Measurements from ENCODE around the gene RPS10.
"Not testable (repeated sequence)": the region's sequence is repeated elsewhere in the genome, so short reads cannot be mapped to it uniquely, and the experiment has no call there.

Gene RPS10

GRCh38 chr6:34447386-34447785, 21.5 kb upstream of the RPS10 start:
- DNase-seq = no peak

- DNase-seq = no peak
These were observed 19.5 kb upstream of the RPS10 start for GRCh38 chr6:34445313-34445860.

GRCh38 chr6:34441526-34441925, 15.7 kb upstream of the RPS10 start:
- DNase-seq = no peak

GRCh38 chr6:34439442-34439841, 13.6 kb upstream of the RPS10 start:
- DNase-seq = no peak

DNA sequence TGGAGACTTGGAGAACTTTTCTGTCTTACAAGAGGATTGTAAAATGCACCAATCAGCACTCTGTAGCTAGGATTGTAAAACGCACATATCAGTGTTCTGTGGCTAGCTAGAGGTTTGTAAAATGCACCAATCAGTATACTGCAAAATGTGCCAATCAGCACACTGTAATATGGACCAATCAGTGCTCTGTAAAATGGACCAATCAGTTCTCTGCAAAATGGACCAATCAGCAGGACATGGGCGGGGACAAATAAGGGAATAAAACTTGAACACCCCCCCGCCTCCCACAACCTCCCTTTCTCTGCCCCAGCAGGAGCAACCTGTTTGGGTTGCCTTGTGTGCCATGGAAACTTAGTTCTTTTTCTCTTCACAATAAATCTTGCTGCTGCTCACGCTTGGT, 12.8 kb upstream of the RPS10 start:
- DNase-seq = peak; percentile 21

- no peak for DNase-seq
These were observed 11.7 kb upstream of the RPS10 start for GRCh38 chr6:34437644-34437970.

DNA sequence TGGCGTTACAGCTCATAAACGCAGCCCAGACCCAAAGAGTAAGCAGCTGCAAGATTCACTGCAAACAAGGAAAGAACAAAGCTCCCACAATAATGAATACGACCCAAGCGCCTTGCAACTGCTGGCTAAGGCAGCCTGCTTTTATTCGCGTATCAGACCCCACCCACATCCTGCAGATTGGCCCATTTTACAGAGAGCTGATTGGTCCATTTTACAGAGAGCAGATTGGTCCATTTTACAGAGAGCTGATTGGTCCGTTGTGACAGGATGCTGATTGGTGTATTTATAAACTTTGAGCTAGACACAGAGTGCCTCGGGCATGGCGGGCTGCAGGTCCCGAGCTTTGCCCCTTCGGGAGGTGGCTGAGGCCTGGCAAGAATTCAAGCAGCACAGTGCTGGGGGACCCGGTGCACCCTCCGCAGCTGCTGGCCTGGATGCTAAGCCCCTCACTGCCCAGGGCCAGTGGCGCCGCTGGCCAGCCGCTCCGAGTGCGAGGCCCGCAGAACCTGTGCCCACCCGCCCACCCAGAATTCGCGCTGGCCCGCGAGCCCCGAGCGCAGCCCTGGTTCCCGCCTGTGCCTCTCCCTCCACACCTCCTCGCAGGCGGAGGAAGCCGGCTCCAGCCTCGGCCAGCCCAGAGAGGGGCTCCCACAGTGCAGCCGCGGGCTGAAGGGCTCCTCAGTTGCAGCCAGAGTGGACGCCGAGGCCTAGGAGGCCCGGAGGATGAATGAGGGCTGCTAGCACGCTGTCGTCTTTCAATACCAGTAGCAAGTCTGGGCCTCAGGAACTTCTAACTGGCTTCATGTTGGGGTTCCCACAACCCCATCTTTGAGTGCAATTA, 11.2 kb upstream of the RPS10 start:
- DNase-seq = no peak

DNA sequence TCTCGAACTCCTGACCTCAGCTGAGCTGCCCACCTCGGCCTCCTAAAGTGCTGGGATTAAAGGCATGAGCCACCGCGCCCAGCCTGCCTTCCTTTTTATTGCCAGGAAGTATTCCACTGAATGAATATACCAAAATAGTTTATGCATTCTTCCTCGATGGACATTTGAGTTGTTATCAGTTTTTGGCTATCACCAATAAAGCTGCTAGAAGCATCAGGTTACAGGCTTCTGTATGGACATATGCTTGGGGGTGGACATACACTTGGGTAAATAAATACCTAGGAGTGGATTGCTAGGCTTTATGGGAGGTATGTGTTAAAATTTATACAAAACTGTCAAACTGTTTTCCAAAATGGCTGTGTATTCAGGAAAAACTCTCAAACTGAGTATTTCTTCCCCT, 10.0 kb upstream of the RPS10 start:
- no peak for DNase-seq

- no peak for DNase-seq
These were observed 754 bp downstream of the RPS10 start for GRCh38 chr6:34425132-34425497.

DNA sequence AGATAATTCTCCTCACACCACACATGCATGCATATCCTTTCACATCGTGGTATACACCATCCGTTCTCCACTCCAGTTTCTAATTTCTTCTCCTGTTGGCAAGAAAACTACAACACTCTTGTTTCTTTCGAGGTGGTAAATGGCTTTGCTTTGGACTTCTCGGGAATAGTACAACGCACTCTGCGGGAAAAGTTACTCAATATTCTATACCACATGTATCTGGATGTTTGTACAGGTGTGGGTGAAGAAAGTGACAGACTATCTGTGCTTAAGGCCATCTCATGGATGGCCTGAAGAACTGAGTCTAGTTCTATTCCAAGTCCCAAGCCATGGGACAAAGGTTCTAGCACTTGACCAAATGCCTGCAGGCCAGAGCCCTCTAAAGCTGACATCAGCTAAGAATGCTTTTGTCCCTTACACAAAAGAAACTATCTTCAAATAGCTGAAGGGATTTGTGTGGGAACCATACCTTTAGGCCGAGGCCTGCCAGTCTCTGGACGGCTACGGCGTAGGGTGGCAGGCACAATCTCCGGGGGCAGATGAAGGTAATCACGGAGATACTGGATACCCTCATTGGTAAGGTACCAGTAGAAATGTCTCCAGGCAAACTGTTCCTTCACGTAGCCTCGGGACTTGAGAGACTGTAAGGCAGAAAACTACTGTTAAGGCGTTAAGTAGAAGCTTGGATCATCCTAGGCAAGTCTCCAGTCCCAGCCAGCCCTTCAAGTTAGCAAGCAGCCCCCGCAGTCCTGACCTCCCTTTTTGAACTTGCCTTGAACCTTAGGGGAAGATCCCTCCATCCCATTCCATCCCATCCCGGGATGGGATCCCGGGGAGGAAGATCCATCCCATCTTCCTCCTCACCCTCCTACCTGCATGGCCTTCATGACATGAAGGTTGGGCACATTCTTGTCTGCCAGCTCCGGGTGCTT, 1.4 kb downstream of the RPS10 start:
- no peak for DNase-seq

GRCh38 chr6:34423254-34423653, 2.6 kb downstream of the RPS10 start:
- no peak for DNase-seq

DNA sequence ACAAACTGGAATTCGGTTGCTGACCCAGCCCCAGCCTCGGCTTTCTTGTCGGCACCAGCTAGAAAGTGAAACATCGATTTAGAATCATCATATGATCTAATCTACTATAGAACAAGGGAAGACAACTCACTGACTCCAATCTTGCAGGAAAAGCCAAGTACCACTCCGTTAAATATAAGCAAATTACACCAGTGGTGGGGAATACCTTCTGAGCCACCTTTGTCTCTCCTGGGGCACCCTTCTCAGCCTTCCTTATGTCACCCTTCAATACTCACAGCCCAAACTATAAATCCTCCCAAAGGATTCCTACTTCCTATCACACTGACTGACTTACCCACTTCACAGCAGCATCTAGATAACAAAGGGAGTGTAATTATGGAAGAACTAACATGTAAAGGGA, 7.5 kb downstream of the RPS10 start:
- no peak for DNase-seq

DNA sequence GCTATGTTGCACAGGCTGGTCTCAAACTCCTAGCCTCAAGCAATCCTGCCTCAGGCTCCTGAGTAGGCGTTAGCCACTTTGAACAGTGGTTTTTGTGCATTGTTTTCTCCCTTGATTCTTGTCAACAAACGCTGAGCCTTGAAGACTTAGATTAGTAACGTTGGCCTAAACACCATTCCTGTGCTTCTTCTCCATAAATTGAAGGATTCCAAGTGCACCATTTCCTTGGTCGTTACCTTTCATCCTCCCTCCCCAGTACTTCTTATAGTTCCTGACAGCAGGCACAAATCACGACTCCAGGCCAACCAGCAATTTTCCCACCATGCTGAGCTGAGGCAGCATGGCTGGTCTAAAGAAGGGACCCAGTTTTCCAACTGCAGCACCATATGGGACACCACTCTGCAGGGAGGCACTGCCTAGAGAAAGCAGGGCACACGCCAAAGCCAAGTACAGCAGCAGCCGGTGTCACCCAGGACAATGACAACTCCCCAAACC, 8.9 kb downstream of the RPS10 start:
- no peak for DNase-seq

GRCh38 chr6:34414999-34415858, 10.6 kb downstream of the RPS10 start:
- peak; percentile 87 for DNase-seq

- no peak for DNase-seq
These were observed 13.1 kb downstream of the RPS10 start for GRCh38 chr6:34412643-34413214.

DNA sequence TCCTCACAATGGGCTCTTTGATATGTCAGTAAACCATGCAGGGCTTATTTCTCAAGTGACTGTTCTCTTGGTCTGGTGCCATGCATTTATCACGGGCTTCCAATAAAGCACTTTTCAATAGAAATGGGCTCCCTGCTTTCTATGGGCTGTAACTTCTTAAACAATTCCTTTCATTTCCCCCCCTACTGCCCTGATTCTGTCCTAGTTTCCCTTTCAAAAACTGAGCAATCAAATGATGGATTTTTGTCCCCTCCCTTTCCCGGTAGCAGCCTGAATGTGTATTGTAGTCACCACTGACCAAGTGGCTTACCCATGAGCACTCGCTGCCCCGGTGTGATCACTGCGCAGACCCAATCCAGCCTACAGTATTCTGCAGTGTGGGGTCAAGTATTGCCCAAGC, 13.9 kb downstream of the RPS10 start:
- DNase-seq = no peak

DNA sequence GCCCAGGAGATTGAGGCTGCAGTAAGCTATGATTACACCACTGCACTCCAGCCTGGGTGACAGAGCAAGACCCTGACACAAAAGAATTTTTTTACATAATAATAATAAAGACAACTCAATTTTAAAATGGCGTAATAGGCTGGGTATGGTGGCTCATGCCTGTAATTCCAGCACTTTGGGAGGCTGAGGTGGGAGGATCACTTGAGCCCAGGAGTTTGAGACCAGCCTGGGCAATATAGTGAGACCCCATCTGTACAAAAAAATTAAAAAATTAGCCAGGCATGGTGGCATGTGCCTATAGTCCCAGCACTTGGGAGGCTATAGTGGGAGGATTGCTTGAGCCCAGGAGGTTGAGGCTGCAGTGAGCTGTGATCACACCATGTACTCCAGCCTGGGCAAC, 18.0 kb downstream of the RPS10 start:
- not testable (repeated sequence) for DNase-seq

DNA sequence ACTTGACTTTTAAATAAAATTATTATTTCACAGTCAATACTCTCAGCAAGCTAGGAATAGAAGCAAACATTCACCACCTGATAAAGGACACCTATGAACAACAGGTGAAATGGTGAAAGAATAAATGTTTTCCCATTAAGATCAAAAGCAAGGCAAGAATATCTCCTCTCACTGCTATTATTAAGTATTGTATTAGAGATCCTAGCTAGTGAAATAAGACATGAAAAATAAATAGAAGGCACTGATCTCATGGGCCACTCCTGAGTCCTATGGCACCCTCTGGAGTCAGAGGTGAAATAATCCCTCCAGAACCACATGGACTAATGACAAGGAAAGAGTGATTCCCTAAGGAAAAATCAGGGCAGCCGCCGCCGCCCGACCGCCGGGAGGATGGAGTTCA, 29.4 kb downstream of the RPS10 start:
- DNase-seq = no peak

- DNase-seq = no peak
These were observed 31.9 kb downstream of the RPS10 start for GRCh38 chr6:34393966-34394305.

DNA sequence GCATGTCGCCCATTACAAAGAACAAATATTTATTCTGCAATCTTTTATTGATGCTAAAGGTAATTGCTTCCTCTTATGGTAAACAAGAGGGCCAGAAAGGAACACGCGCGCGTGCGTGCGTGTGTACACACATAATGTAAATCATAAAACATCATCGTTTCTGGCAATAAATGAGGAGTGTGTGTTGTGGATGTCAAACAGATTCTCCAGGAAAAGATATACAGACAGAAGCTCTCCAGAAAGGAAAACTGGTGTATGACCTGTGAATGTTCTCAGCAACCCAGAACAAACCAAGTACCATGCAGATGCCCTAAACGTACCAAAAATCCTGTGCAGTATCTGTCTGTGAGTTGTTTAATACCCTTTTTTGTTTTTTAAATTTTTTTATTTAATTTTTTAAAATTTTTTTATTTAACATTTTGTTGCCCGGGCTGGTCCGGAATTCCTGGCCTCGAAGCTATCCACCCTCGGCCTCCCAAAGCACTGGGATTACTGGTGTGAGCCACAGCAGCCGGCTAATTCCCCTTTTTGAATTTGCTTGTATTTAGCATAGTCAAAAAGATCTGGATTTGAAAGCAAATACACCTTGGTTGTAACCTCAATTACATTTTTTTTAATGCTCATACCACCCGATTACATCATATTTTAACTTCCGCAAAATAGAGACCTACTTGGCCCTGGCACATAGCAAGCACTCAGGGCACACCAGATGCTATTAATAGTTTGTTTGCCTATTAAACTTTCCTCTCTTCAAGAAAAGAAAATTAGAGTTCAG, 32.5 kb downstream of the RPS10 start:
- DNase-seq = no peak

DNA sequence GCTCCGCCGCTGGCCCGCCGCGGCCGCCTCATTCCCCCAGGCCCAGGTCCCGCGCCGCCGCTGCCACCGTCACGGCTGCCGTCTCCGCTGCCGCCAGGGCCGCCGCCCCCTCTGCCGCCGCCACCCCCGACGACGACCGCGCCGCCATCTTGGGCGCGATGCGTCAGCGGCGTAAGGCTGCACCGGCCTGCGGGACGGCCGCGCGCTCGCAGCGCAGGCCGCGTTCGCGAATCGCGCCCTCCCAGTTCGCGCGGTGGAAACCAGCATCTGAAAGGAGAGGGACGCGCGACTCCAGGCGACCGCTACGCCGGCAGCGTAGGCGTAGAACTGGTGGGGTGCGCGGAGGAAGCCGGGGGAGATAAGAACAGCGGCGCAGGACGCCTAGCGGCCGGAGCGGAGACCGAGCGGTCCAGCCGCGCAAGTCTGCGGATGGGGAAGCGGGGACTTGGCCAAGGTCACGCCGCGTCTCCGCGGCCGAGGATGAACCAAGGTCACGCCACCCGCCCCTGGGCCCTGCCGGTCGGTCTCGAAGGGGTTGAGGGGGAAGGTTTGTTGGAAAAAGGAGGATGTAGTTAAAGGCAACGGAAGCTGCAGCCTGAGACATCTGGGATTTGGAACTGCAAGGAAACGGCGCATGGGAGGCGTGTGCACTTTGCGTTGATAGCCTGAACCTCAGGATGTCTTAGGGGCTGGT, 33.2 kb downstream of the RPS10 start, which contains the start of gene NUDT3:
Gene NUDT3 (minus strand): TSS at position 173 of the 694 bp plus-strand sequence. CDS start 307 bp downstream, outside the sequence.
- peak; percentile 98 for DNase-seq
